SK-N-MC (cell line): ENCODE results near the gene KCNK1.

Experiments used
- EZH2 ChIP-seq: fragments of 200-600 bp; sonication (generic); IDR thresholded peaks from one replicate; pipeline ENCODE4 v1.6.1; 2017; ENCODE audit warnings: antibody characterized with exemption
- FOXP2 ChIP-seq: optimal IDR thresholded peaks from 2 replicates; pipeline ENCODE3; 2011; ENCODE audit warnings: mild to moderate bottlenecking, moderate library complexity; ENCODE audit not compliant: insufficient read depth; ENCODE audit errors: extremely low read length, control extremely low read depth
- POLR2AphosphoS5 ChIP-seq: IDR thresholded peaks from 2 replicates; pipeline ENCODE4 v1.6.1; 2012; ENCODE audit warnings: mild to moderate bottlenecking, low read depth, low read length, borderline replicate concordance

DNA sequence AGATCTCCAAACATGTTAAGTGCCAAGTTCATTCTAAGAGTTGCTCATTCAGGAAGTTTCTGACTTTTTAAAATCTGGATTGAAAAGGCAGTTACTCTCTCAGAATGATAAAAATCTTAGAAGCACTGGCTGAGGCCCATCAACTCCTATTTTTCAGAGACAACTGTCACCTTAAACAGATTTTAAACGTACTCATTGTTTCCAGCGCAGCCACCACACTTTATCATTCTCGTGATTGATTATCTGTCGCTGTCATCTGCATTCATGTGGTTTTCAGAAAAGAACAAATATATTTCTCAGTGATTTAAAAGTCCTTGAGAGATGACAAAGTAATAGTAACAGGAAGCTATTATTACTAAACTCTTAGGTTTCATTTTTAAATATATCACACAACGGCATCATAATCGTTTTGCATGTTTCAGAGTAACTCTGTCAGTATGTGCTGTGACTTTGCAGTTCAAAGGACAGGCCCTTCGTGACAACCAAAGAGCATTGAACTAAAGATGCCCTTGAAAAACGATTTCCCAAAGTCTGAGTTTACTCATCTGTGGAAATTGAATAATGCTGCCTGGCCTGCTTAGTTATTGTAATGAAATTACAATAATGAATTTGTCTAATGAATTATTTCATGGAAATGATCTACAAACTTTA is 14.9 kb upstream of the KCNK1 start:
- TF ChIP-seq EZH2 (no peak), POLR2AphosphoS5 (no peak), FOXP2 (no peak)
